AML-193 (cell line): ENCODE measurements around the gene TBX5.

ENCODE experiments used
- DNase-seq, 2 experiments: peaks; one replicate each; lab custom pipeline; 2025; lab: John Stamatoyannopoulos, UW

Gene TBX5

GRCh38 chr12:114430306-114430705 lies 24.4 kb upstream of the TBX5 start:
- no peak for DNase-seq

DNA sequence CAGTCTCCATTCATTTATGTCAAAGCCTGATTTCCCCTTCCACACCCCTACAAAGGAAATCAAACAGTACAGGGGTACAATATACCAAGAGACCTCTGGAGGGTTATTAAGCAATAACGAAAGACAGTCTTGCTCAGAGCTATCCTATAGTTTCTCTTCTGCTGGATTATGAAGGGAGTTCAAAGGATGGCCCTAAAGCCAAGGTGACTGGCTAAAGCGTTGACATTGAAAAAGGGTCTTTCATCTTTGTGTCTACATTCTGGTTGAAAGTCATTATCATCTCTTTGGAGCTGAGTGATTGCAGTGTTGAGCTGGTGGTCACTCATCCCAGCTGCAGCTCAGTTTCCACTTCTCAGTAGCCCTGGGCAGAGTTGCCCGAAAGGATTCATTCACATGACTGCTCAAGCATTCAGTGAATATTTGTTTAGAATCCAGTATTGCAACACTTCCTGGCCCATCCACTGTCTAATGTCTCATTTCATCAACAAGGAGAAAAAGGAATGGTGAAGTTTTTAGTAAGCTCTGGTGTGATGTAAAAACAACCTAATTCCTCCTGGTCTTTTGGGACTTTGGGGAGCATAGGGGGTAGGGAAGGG lies 19.2 kb upstream of the TBX5 start:
- DNase-seq = no peak

- DNase-seq = no peak
Measured at GRCh38 chr12:114420944-114421335, 15.0 kb upstream of the TBX5 start.

- no peak for DNase-seq
Measured at GRCh38 chr12:114420182-114420943, 14.4 kb upstream of the TBX5 start.

- no peak for DNase-seq
Measured at GRCh38 chr12:114416028-114416427, 10.1 kb upstream of the TBX5 start.

- no peak for DNase-seq
Measured at GRCh38 chr12:114415525-114415868, 9.6 kb upstream of the TBX5 start.

- DNase-seq = no peak
Measured at GRCh38 chr12:114414866-114415524, 9.1 kb upstream of the TBX5 start.

- DNase-seq = no peak
Measured at GRCh38 chr12:114414031-114414865, 8.3 kb upstream of the TBX5 start.

- DNase-seq = no peak
Measured at GRCh38 chr12:114412825-114413749, 7.1 kb upstream of the TBX5 start.

DNA sequence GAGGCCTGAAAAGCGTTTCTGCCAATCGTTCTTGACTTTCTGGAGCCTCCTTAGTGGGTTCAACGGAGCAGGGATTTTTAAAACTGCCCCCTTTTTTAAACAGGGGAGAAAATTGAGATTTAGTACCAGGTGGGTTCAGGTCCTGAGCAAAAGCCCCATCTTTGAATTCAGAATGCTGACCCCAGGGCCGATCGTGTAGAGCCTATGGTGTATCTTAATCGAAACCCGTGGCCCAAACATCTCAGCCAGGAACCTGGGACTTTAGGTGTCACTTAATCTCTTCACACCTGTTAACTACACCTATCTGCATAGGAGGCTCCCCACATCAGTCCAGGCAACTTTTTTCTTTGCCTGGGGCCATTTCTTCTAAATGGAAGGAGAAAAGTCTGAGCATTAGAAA lies 6.4 kb upstream of the TBX5 start:
- DNase-seq = no peak

DNA sequence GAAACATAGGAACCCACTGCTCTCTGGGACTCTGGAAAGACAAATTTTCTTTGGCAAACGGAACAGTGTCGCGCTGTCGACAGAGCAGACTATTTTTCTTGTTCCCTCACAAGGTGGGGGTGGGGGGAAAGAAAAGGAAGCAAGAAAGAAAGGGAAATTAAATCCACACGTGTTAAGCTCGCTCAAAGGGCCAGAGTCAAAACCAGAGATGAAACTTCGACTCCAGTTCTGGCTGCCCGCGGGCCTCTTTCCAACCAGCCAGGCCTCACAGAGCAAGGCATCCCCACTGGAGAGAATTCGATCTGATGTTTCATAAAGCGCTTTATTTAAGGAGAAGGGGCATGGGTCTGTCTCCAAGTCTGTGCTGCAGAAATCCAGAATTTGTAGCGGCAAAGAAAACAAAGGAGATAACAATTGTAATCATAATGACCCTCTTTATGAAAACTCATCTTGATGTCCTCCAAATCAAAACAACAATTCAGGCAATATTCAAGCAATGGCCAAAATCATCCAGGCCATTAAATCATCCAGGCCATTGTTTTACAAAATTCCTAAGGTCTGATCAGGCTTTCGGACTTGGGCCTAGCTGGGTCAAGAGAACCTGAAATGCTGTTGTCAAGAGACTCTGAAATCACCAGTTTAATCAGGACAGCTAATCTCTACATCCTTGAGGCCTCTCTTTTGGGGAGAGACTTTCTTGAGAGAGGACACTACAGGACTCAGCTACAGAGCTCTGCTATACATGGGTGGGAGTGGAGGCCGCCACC lies 5.3 kb upstream of the TBX5 start:
- no peak for DNase-seq

DNA sequence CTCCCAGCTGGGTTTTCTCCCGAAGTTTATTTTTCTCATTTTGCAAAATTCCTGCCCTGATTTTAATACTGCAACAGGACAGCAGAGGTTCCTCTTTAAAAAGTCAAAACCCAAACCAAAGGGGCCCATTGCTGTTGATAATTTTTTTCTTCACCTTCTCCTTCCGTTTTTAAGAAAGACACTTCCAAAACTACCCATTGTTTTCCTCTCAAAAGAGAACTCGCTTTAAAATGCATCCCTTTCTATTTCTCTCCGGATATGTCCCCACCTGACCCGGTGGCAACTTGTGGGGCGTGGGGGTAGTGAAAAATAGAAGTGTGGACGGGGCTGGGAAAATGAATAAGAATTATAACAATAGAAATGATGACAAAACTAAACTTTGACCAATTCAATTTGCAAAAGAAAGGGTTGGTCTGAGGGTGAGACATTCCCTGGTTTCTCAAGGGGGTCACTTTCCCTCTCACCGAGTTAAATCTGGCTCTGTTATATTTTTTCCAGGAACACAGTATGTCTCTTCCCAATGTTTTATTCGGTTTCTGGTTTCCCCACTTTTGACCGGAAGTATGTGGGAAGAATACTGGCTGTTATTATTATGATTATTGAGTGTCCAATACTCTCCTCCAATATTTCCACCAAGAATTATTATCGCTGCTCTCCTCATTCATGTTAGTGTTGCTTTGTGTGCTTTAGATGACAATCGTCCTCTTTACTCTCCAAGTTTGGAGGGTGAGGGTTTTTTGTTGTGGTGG lies 4.1 kb upstream of the TBX5 start:
- DNase-seq = no peak

DNA sequence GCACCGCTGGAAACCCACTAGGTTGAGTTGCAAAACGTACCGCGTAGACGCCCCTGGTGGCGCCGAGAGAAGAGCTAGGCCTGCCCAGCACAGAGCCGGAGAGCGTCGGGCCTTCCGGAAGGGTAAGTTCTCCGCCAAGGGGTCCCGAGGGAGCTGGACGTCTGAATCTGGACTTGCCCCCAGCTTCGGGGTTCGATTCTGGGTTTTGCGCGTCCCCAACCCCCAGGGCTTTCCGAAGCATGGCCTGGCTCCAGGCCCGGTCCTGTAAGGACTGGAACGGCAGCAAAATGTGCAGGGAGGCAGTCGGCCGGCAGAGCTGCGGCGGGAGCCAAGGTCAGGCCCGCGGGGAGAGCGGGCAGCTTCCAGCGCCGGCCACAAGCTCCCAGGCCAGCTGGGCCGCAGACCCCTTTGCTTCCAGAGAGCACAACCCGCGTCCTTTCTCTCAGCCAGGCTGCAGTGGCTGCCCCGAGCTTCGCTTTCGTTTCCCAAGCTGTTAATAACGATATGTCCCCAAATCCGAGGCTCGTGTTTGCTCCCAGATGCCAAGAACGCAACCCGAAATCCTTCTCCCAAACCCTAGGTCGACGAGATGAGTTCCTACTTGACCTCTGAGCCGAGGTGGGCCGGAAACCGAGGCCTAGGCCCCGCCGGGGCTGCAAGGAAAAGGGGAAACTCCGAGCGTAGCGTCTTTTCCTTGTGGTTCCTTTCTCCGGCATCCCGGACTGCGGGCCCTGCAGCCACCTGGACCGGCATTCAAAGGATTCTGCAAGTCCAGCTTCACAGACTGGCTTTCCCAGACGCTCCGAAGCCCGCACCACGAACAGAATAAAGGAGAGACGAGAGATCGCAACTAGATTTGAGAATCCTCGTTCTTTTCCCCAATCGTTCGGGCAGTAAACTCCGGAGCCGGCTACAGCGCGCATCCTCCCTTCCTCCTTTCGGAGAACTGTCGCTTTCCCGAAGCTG lies 3.2 kb upstream of the TBX5 start:
- DNase-seq = no peak

- DNase-seq = no peak
Measured at GRCh38 chr12:114408471-114408885, 2.5 kb upstream of the TBX5 start.

DNA sequence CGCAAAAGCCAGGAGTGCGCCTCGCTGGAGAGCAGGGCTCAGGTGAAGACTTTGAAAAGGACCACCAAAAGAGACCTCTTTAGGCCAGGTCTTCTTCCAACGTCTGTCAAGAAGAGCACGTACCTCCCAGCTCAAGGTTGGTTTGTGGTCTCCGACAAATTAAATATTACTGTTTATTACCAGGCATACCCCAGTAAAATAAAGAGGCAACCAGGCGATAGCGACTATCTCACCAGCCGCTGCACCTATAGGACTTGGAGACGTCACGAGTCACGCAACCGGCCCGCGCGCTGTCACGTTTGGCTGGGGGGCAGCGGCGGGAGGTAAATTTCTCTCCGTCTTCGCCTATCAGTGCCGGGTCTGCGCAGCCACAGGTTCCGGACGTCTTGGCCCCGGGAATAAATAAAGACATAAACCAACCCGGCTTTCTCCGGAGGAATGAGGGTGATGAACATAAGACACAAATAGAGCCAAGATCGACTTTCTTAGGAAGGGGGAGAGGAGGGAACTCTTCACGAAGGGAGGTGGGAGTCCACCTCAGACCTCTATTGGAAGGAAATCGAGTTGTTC lies 2.0 kb upstream of the TBX5 start:
- DNase-seq = no peak

GRCh38 chr12:114406984-114407841 lies 1.3 kb upstream of the TBX5 start:
- DNase-seq = no peak

- no peak for DNase-seq
Measured at GRCh38 chr12:114406316-114406983, 506 bp upstream of the TBX5 start.
